Mesodermal cell (in vitro differentiated cells): Measurements from ENCODE around the gene FREY1.

Source experiments
- H3K27ac ChIP-seq: 2 replicates; pipeline ENCODE4 v1.7.0; 2013; ENCODE audit warnings: mild to moderate bottlenecking, low read depth, low read length, moderate library complexity; ENCODE audit not compliant: severe bottlenecking
- H3K36me3 ChIP-seq: 2 replicates; pipeline ENCODE4 v1.7.1; 2013; ENCODE audit warnings: mild to moderate bottlenecking, low read length, moderate library complexity; ENCODE audit not compliant: control insufficient read depth, insufficient read depth
- H3K4me1 ChIP-seq: one replicate; pipeline ENCODE4 v1.7.1; 2013; ENCODE audit warnings: mild to moderate bottlenecking, low read length; ENCODE audit not compliant: insufficient read depth, control insufficient read depth, poor library complexity, severe bottlenecking
- H3K4me3 ChIP-seq: 2 replicates; pipeline ENCODE4 v1.7.0; 2013; ENCODE audit warnings: low read length, control low read depth, mild to moderate bottlenecking; ENCODE audit not compliant: insufficient read depth, poor library complexity, severe bottlenecking; ENCODE audit errors: extremely low read depth
- H3K9me3 ChIP-seq: 2 replicates; pipeline ENCODE4 v1.7.1; 2013; ENCODE audit warnings: mild to moderate bottlenecking, low read length, moderate library complexity; ENCODE audit not compliant: control insufficient read depth
- WGBS, 2 experiments: methylation state at CpG; one replicate each; pipeline ENCODE4 v1.1.5; 2013; ENCODE audit warnings: missing lambda C conversion rate in 2 of 2; ENCODE audit not compliant: insufficient coverage in 2 of 2; 5-methylcytosine and 5-hydroxymethylcytosine counted together

Gene FREY1

GRCh38 chr11:45860764-45861510 is 46.1 kb downstream of the FREY1 start:
- Histone ChIP-seq H3K4me1 (peaks cover 25% of the 10 kb centered on the region), H3K27ac (no peak overlapping the region), H3K36me3 (peaks cover 67% of the 10 kb centered on the region), H3K4me3 (no peak overlapping the region), H3K9me3 (no peaks in the 10 kb centered on the region)
- 93 to 95% methylated on average over 9 to 10 of the region's 10 CpGs for WGBS, 2 experiments

GRCh38 chr11:45860348-45860747 is 46.7 kb downstream of the FREY1 start:
- H3K4me3 ChIP-seq, result no peak overlapping the region
- peaks cover 64% of the 10 kb centered on the region for H3K36me3 ChIP-seq
- no peaks in the 10 kb centered on the region for H3K9me3 ChIP-seq
- peaks cover 25% of the 10 kb centered on the region for H3K4me1 ChIP-seq
- 97 to 100% methylated on average over 3 of the region's 5 CpGs for WGBS, 2 experiments
- no peak overlapping the region for H3K27ac ChIP-seq

- H3K27ac ChIP-seq, result peak overlapping the region; percentile 24
- H3K4me1 ChIP-seq, result peaks cover 25% of the 10 kb centered on the region
- no peak overlapping the region for H3K4me3 ChIP-seq
- H3K36me3 ChIP-seq, result peaks cover 63% of the 10 kb centered on the region
- 39 to 51% methylated on average over 4 to 6 of the region's 12 CpGs for WGBS, 2 experiments
- no peaks in the 10 kb centered on the region for H3K9me3 ChIP-seq
Observed at GRCh38 chr11:45859661-45860140, 47.4 kb downstream of the FREY1 start.

- WGBS, 2 experiments, result 77 to 100% methylated on average over 3 of the region's 5 CpGs
Observed at GRCh38 chr11:45858751-45859398, 48.2 kb downstream of the FREY1 start.

GRCh38 chr11:45857961-45858474 is 49.1 kb downstream of the FREY1 start:
- Histone ChIP-seq H3K4me3 (no peak overlapping the region), H3K9me3 (no peaks in the 10 kb centered on the region), H3K4me1 (peaks cover 28% of the 10 kb centered on the region), H3K27ac (peak overlapping the region; percentile 50), H3K36me3 (peaks cover 51% of the 10 kb centered on the region)
- WGBS, 2 experiments, result 36 to 70% methylated on average over 1 of the region's 2 CpGs

More at GRCh38 chr11:45858751-45859398, 48.2 kb downstream of the FREY1 start:
- Histone ChIP-seq H3K4me3 (no peak overlapping the region), H3K27ac (peak overlapping the region; percentile 50), H3K9me3 (no peaks in the 10 kb centered on the region), H3K36me3 (peaks cover 60% of the 10 kb centered on the region), H3K4me1 (peaks cover 28% of the 10 kb centered on the region)
